ENCODE results near the gene SUPT5H.
"Not testable (repeated sequence)": the region's sequence is repeated elsewhere in the genome, so short reads cannot be mapped to it uniquely, and the experiment has no call there.

Gene SUPT5H

GRCh38 chr19:39449116-39449797, 3.9 kb downstream of the SUPT5H start:
- H3K4me3 ChIP-seq (ENCODE audit: low read depth, low read length): peak overlapping the region; percentile 15
- no peak for TF ChIP-seq CTCF (IDR thresholded peaks at IDR 0.05; ENCODE audit: borderline replicate concordance, insufficient read depth, low read depth, low read length)

- not testable (repeated sequence) for H3K4me3 ChIP-seq (ENCODE audit: low read depth, low read length)
Measured at GRCh38 chr19:39451257-39451656, 5.9 kb downstream of the SUPT5H start.

- no peak for TF ChIP-seq CTCF (IDR thresholded peaks at IDR 0.05; ENCODE audit: borderline replicate concordance, insufficient read depth, low read depth, low read length)
- H3K4me3 ChIP-seq (ENCODE audit: low read depth, low read length): no peak overlapping the region
Measured at GRCh38 chr19:39463403-39463802, 18.0 kb downstream of the SUPT5H start.

GRCh38 chr19:39465956-39466747, 20.8 kb downstream of the SUPT5H start:
- TF ChIP-seq CTCF (IDR thresholded peaks at IDR 0.05; ENCODE audit: borderline replicate concordance, insufficient read depth, low read depth, low read length): no peak
- peak overlapping the region; percentile 5 for H3K4me3 ChIP-seq (ENCODE audit: low read depth, low read length)

GRCh38 chr19:39467941-39468340, 22.6 kb downstream of the SUPT5H start:
- no peak for TF ChIP-seq CTCF (IDR thresholded peaks at IDR 0.05; ENCODE audit: borderline replicate concordance, insufficient read depth, low read depth, low read length)
- no peak overlapping the region for H3K4me3 ChIP-seq (ENCODE audit: low read depth, low read length)

GRCh38 chr19:39469036-39469435, 23.7 kb downstream of the SUPT5H start:
- TF ChIP-seq CTCF (IDR thresholded peaks at IDR 0.05; ENCODE audit: borderline replicate concordance, insufficient read depth, low read depth, low read length): no peak
- no peak overlapping the region for H3K4me3 ChIP-seq (ENCODE audit: low read depth, low read length)

GRCh38 chr19:39469567-39469966, 24.2 kb downstream of the SUPT5H start:
- TF ChIP-seq CTCF (IDR thresholded peaks at IDR 0.05; ENCODE audit: borderline replicate concordance, insufficient read depth, low read depth, low read length): no peak
- H3K4me3 ChIP-seq (ENCODE audit: low read depth, low read length): no peak overlapping the region

Measured in GM12875 (cell line).